ENCODE data around the gene PML. TPM values are rescaled to one million over a fixed set of nuclear protein-coding genes. Genes with fewer than 3 reads are reported as not detected.

PML gene
- total RNA-seq, 2 donors from 2014 or later: 76.3 to 91.7 TPM

DNA sequence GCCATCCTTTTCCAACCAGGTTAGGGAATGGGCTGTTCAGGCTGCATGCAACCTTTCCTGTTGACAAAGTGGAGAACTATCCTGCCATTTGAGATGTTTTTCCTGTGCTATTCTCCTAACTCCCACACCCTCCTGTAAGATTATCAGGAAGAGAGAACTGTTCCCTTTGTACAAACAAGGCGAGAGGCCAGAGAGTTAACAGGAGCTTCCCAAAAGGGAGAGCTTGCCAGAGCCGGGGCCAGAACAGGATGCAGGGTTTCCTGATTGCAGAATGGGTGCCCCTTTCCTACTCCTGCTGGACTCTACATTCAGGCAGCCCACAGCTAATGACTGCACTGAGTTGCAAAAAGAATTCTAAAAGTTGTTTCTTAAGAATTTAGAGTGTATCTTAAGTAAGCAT is 17.1 kb downstream of the PML start:
- ATAC-seq: no peak
- Mint-ChIP-seq H3K9me3 (peaks cover 0 to 2% of the 10 kb centered on the region in 2 donors), H3K27ac (no peak overlapping the region), H3K36me3 (peaks cover 13 to 72% of the 10 kb centered on the region in 2 donors)
- DNase-seq (ENCODE audit: low spot score in 2 of 2): no peak

DNA sequence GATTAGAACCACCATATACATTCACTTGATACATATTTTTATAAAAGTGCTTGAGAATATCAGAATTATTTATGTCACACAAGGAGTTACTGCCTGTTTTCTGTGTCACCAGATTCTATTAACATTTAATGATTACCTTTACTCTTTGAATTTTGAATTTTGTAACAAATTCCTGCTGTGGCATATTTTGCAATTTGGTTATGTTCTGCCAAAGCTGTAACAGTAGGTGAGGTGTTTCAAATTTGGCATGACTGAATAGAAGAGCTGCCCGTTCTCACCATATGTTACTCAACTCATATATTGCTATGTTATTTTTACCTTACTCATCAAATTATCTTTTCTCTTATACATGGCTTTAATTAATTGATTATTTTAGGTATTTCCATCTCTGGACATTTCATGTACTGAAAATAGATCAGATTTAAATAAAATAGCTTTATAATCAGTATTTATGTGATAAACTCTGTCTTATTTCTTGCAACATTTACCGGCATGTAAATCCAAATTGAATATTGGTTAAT is 18.9 kb downstream of the PML start:
- no peak overlapping the region for H3K27ac Mint-ChIP-seq
- no peaks in the 10 kb centered on the region for H3K9me3 Mint-ChIP-seq
- DNase-seq (ENCODE audit: low spot score in 2 of 2) (no peak), ATAC-seq (no peak)
- peaks cover 6 to 53% of the 10 kb centered on the region in 2 donors for H3K36me3 Mint-ChIP-seq

DNA sequence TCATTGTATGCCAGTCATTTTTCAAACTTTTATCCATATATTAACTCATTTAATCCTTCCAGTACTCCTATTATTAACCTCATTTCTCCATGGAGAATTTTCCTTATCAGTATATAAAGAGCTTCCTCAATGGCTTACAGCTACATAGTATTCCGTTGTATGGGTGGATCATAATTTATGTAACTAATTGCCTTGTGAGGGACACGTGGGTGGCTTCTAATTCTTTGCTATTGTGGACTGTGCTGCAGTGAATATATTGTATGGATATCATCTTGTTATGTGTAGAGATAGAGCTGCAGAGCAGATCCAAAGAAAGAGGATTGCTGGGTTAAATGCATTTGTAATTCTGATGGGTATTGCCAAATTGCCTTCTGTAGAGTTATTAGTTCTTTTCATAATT is 25.2 kb downstream of the PML start:
- Mint-ChIP-seq H3K27ac (no peak overlapping the region), H3K36me3 (peaks cover 12 to 19% of the 10 kb centered on the region in 2 donors), H3K9me3 (no peaks in the 10 kb centered on the region)
- ATAC-seq (no peak), DNase-seq (ENCODE audit: low spot score in 2 of 2) (no peak)

DNA sequence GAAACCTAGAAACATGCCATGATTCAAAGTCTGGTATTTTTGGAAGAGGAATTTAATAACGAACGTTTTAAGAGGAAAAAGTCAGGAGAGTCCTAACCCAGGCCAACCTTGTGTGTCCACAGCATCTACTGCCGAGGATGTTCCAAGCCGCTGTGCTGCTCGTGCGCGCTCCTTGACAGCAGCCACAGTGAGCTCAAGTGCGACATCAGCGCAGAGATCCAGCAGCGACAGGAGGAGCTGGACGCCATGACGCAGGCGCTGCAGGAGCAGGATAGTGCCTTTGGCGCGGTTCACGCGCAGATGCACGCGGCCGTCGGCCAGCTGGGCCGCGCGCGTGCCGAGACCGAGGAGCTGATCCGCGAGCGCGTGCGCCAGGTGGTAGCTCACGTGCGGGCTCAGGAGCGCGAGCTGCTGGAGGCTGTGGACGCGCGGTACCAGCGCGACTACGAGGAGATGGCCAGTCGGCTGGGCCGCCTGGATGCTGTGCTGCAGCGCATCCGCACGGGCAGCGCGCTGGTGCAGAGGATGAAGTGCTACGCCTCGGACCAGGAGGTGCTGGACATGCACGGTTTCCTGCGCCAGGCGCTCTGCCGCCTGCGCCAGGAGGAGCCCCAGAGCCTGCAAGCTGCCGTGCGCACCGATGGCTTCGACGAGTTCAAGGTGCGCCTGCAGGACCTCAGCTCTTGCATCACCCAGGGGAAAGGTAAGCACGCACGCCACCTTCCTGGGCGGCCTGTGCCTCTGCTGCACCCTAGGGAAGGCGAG is 28.4 kb downstream of the PML start:
- no peak for ATAC-seq
- no peaks in the 10 kb centered on the region for H3K9me3 Mint-ChIP-seq
- H3K36me3 Mint-ChIP-seq: peaks cover 7 to 12% of the 10 kb centered on the region in 2 donors
- DNase-seq (ENCODE audit: low spot score in 2 of 2): no peak
- peak overlapping the region in 1 of 2 donors; percentile 72 for H3K27ac Mint-ChIP-seq

DNA sequence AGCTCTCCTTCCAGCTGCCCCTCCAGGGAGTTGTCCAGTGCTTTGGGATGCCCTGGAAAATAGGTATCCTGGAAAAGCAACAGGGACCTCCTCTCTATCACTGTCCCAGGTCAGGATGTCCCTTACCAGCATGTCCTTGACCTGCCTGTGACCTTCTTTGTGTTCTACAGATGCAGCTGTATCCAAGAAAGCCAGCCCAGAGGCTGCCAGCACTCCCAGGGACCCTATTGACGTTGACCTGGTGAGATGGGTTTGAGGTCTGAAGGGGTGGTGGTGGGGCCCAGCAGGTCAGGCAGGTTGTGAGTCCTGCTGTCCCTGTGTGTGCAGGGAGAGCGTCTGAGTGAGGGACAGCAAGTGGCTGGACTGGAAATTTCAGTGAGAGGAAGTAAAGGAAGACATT is 30.2 kb downstream of the PML start:
- Mint-ChIP-seq H3K27ac (peak overlapping the region; percentile 49 to 78), H3K36me3 (peaks cover 7 to 12% of the 10 kb centered on the region in 2 donors), H3K9me3 (no peaks in the 10 kb centered on the region)
- no peak for DNase-seq (ENCODE audit: low spot score in 2 of 2)
- ATAC-seq: no peak

DNA sequence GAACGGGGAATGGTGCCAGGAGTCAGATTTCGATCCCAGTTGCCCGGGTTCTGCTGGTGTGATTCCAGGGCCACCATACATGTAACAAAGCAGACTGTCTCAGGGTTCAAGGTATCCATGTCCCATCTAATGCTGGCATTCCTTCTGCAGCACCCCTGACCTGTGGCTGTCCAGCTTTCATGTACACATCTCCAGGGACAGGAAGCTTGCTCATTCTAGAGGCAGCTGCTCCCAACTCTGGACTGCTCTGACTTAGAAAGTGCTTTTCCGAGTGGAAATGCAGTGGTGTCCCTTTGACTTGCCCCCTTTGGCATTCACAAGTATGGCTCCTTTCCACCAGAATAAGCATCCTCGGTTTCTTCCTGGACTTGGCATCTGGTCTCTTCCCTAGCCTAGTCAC is 30.9 kb downstream of the PML start:
- peak overlapping the region; percentile 9 to 57 for H3K27ac Mint-ChIP-seq
- H3K9me3 Mint-ChIP-seq: no peaks in the 10 kb centered on the region
- ATAC-seq: no peak
- no peak for DNase-seq (ENCODE audit: low spot score in 2 of 2)
- peaks cover 7 to 12% of the 10 kb centered on the region in 2 donors for H3K36me3 Mint-ChIP-seq

DNA sequence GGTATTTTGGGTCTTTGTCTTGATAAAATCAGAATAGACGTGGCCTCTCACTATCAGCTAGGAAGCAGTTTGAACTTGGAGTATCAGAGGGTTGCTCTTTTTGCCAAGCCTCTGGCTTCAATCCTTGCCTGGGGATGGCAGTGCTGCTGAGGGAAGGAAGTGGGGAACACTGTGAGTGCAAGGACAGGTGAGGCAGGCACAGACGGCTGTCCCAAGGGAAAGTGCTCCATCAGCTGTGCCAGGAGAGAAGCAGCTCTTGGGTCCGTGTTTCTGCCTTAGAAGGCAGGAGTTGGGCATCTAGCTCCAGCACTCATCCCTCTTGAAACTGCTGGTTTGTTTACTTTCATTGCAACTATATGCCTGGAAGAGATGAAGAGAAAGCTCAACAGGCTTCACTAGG is 33.2 kb downstream of the PML start:
- ATAC-seq (no peak), DNase-seq (ENCODE audit: low spot score in 2 of 2) (no peak)
- H3K27ac Mint-ChIP-seq: peak overlapping the region in 1 of 2 donors; percentile 36
- peaks cover 2 to 7% of the 10 kb centered on the region in 2 donors for H3K36me3 Mint-ChIP-seq
- no peaks in the 10 kb centered on the region for H3K9me3 Mint-ChIP-seq

DNA sequence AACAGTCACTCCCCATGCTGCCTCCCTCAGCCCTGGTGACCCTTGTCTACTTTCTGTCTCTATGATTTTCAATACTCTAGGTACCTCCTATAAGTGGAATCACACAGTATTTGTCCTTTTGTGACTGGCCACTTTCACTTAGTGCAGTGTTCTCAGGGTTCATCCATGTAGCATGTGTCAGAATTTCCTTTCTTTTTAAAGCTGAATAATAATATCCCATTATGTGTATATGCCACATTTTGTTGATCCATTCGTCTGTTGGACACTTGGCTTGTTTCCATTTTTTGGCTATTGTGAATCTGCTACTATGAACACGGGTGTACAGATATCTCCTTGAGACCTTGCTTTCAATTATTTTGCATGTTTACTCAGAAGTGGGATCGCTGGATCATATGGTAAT is 34.1 kb downstream of the PML start:
- DNase-seq (ENCODE audit: low spot score in 2 of 2) (no peak), ATAC-seq (no peak)
- Mint-ChIP-seq H3K27ac (no peak overlapping the region), H3K36me3 (no peaks in the 10 kb centered on the region), H3K9me3 (no peaks in the 10 kb centered on the region)

DNA sequence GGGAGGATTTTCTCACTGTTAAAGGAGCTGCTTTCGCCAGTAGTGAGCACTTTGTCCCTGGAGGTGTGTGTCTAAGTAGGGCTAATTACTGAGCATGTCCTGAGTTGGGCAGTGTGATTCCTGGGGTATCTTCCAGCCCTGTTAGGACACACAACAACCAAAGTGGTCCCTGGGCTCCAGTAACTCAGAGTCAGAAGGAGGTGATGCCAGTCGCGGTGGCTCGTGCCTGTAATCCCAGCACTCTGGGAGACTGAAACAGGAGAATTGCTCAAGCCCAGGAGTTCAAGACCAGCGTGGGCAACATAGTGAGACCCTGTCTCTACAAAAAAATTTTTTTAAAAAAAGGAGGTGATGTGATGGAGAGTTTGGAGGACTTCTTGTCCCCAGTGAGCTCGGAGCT is 37.5 kb downstream of the PML start:
- peaks cover 0 to 13% of the 10 kb centered on the region in 2 donors for H3K36me3 Mint-ChIP-seq
- ATAC-seq (no peak), DNase-seq (ENCODE audit: low spot score in 2 of 2) (no peak)
- H3K9me3 Mint-ChIP-seq: no peaks in the 10 kb centered on the region
- peak overlapping the region in 1 of 2 donors; percentile 70 for H3K27ac Mint-ChIP-seq

DNA sequence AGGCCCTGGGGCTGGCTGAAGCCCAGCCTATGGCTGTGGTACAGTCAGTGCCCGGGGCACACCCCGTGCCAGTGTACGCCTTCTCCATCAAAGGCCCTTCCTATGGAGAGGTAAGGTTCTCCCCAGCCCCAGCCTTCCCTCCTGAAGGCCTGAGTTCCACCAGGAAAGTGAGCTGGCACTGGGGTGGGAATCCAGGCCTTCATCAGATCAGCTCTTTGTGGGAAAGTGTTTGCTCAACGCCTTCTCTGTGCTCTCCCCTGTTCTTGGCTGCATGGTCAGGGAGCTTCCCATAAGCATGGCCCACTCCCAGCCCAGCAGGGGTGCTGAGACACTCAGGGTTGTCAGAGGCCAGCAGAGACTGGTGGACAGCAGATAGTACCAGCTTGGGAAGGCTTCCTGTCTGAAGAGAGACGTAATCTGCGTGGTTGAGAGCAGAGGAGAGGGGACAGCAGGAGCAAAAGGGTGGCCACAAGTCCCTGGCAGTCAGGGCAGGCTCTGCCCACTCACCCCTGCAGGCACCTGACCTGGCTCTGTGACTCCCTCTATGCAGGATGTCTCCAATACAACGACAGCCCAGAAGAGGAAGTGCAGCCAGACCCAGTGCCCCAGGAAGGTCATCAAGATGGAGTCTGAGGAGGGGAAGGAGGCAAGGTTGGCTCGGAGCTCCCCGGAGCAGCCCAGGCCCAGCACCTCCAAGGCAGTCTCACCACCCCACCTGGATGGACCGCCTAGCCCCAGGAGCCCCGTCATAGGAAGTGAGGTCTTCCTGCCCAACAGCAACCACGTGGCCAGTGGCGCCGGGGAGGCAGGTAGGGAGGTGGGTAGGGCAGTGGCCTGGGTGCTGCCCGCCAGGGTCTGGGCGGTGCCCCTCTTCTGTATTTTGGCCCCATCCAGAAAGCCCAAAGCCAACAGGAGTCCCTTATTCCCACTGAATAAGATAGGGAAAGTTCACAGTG is 38.4 kb downstream of the PML start:
- DNase-seq (ENCODE audit: low spot score in 2 of 2) (no peak), ATAC-seq (no peak)
- H3K36me3 Mint-ChIP-seq: peaks cover 0 to 13% of the 10 kb centered on the region in 2 donors

DNA sequence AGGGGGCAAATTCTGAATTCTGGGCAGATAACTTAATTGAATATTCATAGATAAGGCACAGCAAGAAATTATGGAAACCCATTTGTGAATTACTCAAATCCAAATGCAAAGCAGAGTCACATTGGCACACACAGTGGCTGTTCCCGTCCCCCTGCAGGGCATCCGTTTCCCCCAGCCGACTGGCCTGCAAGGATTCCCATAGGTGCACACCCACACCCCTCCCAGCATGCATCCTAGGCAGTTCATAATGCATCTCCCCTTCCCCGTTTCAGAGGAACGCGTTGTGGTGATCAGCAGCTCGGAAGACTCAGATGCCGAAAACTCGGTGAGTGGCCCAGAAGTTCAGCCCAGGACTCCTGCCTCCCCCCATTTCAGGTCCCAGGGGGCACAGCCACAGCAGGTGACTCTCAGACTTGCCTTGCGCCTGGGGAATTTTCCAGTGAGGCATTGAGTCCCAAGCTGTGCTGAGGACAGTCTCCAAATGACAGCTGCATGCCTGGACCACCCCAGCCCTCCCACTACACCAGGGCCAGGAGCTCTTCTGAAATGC is 39.8 kb downstream of the PML start:
- no peak for ATAC-seq
- H3K27ac Mint-ChIP-seq: peak overlapping the region in 1 of 2 donors; percentile 21
- DNase-seq (ENCODE audit: low spot score in 2 of 2): no peak
- peaks cover 0 to 13% of the 10 kb centered on the region in 2 donors for H3K36me3 Mint-ChIP-seq
- no peaks in the 10 kb centered on the region for H3K9me3 Mint-ChIP-seq

More for the DNA sequence above, 38.4 kb downstream of the PML start:
- Mint-ChIP-seq H3K27ac (peak overlapping the region in 1 of 2 donors; percentile 70), H3K9me3 (no peaks in the 10 kb centered on the region)

DNA sequence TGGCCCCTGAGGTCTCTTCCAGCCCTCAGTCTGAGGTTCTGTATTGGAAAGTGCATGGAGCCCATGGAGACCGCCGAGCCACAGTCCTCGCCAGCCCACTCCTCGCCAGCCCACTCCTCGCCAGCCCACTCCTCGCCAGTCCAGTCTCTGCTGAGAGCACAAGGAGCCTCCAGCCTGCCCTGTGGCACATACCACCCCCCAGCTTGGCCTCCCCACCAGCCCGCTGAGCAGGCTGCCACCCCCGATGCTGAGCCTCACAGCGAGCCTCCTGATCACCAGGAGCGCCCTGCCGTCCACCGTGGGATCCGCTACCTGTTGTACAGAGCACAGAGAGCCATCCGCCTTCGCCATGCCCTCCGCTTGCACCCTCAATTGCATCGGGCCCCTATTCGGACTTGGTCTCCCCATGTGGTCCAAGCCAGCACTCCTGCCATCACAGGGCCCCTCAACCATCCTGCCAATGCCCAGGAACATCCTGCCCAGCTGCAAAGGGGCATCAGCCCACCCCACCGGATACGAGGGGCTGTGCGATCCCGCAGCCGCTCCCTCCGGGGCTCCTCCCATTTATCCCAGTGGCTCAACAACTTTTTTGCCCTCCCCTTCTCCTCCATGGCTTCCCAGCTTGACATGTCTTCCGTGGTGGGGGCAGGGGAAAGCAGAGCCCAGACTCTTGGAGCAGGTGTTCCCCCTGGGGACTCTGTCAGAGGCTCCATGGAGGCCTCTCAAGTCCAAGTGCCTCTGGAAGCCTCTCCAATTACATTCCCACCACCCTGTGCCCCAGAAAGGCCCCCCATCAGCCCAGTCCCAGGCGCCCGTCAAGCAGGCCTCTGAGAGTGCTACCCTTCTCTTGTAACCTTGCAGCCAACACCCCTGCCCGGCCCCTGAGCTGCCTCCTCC is 40.9 kb downstream of the PML start:
- DNase-seq (ENCODE audit: low spot score in 2 of 2) (no peak), ATAC-seq (no peak)
- no peaks in the 10 kb centered on the region for H3K9me3 Mint-ChIP-seq
- H3K27ac Mint-ChIP-seq: peak overlapping the region; percentile 50 to 68
- peaks cover 0 to 13% of the 10 kb centered on the region in 2 donors for H3K36me3 Mint-ChIP-seq

DNA sequence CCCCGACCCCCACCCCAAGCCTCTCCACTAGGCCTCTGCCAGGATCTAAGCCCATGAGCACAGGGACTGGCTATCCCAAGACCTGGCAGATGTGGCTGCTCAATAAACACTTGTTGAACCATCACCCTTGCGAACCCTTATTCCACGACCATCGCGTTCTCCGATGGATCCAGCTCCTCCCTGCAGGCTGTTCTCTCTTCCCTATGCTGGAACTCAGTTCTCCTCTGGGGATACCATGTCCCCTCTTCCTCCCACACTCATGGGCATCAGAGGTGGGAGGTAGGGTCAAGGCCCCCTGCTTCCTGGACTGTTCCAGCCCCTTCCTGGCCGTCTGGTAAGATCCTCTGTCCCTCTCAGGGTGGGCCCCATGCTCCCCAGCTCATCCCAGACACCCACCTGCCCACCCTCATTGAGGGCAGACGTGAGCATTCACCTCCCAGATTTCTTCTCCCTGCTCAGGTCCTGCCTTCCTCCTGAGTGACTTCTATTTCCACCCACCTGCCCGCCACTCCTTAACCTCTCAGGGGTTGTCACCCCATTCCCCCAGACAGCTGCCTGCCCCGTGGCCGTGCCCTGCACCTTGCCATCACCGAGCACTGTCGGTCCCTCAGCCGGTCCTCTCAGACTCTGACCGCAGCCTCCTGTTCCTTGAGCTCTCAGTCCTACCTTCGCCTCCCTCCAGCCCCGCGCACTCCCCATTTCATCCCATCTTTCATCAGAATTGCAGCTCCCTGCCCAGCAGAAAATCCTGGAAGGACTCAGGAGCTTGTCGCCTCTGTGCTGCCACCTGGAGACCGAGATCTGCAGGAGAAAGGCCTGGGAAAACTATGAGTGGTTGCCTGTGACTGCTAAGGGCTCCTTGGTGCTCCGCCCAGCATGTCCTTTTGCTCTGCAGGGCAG is 42.0 kb downstream of the PML start:
- no peaks in the 10 kb centered on the region for H3K9me3 Mint-ChIP-seq
- peak overlapping the region; percentile 50 to 88 for H3K27ac Mint-ChIP-seq
- no peak for DNase-seq (ENCODE audit: low spot score in 2 of 2)
- ATAC-seq: no peak
- peaks cover 0 to 13% of the 10 kb centered on the region in 2 donors for H3K36me3 Mint-ChIP-seq

DNA sequence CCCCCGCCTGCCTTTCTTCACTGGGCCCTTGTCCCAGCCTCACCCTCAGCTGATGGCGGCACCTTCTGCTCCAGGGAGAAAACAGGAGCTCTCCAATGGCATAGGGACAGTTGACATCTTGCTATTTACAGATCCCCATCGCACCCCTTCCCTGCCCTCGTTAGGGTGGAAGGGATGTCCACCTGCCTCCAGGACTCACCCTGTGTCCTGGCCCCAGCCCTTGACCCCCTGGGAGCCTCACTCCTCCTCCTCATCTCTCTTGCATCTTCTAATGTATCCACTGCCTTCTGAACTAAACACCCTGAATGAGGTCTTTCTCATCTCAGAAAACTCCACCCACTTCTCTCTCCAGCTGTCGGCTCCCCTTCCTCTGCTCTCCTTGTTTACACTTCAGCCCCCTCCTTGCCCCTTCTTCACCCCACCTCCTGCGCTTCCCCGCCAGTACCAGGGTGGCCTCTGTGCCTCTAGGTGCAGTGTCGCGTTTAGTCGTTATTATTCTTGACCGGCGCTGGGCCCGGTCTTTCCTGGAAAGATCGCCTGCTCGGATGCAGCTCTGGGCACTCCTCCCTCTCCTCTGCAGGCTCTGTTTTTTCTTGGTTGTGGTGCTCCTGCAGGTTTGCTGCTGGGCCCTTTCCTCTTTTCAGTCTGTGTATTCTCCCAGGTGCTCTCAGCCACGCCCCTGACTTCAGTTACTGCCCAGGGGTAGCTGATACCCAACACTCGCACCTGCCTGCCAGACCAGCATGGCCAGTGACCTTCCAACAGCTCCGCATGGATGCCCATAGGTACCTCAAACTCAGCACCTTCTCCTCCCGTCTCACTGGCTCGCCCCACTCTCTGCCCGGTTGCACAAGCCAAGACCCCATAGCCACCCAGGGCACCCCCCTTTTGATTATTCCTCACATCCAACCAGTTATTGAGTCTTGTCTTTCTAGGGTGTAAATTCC is 42.9 kb downstream of the PML start:
- H3K27ac Mint-ChIP-seq: peak overlapping the region; percentile 50 to 89
- H3K36me3 Mint-ChIP-seq: peaks cover 0 to 13% of the 10 kb centered on the region in 2 donors
- no peak for DNase-seq (ENCODE audit: low spot score in 2 of 2)
- ATAC-seq: no peak
- H3K9me3 Mint-ChIP-seq: no peaks in the 10 kb centered on the region

All from activated naive CD4-positive, alpha-beta T cell treated with anti-CD3 and anti-CD28 coated beads, Interleukin-2, amount 50 U/mL, for 72 hours (primary cell).